SH-SY5Y (cell line): Measurements from ENCODE around the gene AGBL1.

Source experiments
- GATA2 ChIP-seq: IDR thresholded peaks from 2 replicates; pipeline ENCODE4 v1.6.1; 2011; ENCODE audit warnings: mild to moderate bottlenecking, low read depth, low read length
- GATA3 ChIP-seq: IDR thresholded peaks from 2 replicates; pipeline ENCODE4 v1.6.1; 2011; ENCODE audit warnings: low read depth, mild to moderate bottlenecking, low read length, moderate library complexity

DNA sequence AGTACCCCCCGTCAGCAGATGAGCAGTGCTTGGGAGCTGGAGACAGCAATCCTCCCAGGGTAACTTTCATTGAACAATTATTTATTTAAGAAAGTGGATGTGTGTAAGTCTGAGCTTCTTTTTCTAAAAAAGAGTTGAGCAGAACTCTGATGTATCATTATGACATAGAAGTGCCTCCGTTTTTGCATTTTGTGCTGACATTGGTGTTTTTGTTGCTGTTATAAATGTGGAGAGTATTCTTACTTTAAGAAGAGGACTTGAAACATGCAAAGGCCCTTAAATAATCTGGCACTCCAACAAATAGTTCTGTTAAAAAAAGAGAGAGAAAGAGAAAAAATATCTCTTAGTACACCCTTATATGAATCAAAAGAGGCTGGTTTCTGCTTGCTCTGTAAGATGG lies 217.1 kb downstream of the AGBL1 start:
- TF ChIP-seq GATA3 (no peak), GATA2 (no peak)
